T47D (cell line): Measurements from ENCODE around the gene ADORA1.
A peak's percentile ranks its signal among the peaks of the same experiment; 100 is the strongest.

Source experiments
- DNase-seq, 2 experiments: peaks; one replicate each; pipeline versions ENCODE4 v3.0.0 to v3.0.0-alpha.2; 2011 to 2012; ENCODE audit warnings: low read depth in 1 of 2, low spot score in 1 of 2
- JUND ChIP-seq: IDR thresholded peaks from 2 replicates; pipeline ENCODE4 v1.6.1; 2012; ENCODE audit warnings: low read depth
- in situ Hi-C: cut with HindIII; loops from 2 replicates; pipeline ENCODE4 v1.10.0; 2016; ENCODE audit warnings: low sequenced_read_pairs, low pct_unique_long_range_greater_than_20kb

ADORA1 gene

GRCh38 chr1:203172184-203173010 is 44.9 kb downstream of the ADORA1 start:
- in situ Hi-C loops = no loop called here
- no peak for TF ChIP-seq JUND
- peak; percentile 84 to 93 for DNase-seq

GRCh38 chr1:203173011-203173555 is 45.6 kb downstream of the ADORA1 start:
- no peak for TF ChIP-seq JUND
- in situ Hi-C loops = no loop called here
- no peak for DNase-seq

- in situ Hi-C loops = no loop called here
- DNase-seq = no peak
- no peak for TF ChIP-seq JUND
Measured at GRCh38 chr1:203173566-203173965, 46.0 kb downstream of the ADORA1 start.

DNA sequence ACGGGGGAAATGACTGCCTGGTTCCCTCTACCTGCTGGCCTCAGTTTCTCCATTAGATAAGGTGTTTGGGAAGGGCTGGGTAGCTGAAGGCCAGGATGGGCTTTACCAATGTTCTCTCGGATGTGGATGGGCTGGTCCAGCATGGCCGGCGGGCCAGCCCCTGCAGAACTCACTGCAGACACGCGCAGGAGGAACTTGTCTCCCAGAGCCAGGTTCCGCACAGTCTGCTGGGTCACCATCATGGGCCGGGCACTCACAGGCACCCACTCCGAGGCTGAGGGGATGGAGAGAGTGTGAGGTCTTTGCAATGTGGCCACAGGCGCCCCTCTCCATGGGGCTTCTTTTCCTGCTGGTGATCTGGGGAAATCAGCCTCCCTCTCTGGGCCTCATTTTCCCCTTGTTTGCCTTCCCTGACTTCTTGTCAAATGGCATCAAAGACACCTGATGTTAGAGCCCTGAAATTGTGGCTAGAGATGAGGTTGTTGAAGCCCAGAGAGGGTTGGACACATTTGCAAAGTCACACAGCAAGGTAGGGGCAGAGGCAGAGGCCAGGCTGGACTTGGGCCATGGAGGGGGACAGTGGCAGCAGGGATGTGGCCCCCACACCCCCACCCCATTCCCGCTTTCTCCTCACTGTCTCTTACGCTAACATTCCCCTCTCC is 46.9 kb downstream of the ADORA1 start:
- TF ChIP-seq JUND = no peak
- DNase-seq = no peak
- in situ Hi-C loops = no loop called here

DNA sequence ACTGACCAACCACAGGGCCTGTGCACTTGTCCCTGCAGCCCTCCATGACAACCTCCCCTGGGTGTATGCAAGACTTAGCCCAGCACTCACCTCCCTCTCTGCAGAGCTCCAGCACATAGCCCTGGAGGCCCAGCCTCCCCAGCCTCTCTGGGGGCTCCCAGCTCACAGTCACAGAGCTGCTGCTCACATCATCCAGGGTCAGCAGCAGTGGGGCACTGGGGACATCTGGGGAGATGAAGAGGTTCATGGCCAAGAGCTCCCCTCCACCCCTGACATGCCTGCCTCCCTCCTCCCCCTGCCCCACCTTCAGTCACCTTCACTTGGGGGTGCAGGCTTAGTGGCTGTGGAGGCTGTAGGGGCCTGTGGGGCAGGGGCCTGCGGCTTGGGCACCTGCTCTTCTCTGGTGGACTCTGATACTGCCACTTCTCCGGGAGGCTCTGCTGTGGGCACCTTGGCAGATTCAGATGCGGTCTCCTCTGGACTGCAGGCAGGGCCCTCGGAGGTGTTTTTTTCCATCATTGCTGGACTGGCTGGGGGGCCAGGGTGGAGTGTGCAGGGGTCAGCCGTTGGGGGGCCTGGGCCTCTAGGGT is 47.8 kb downstream of the ADORA1 start, which contains the start of gene MYBPH:
Gene MYBPH, minus strand, starts transcription at position 590 of the 590 bp plus-strand sequence. Its CDS starts 71 bp downstream, at position 519.
- TF ChIP-seq JUND = no peak
- no peak for DNase-seq
- in situ Hi-C loops = no loop called here

GRCh38 chr1:203175827-203176241 is 48.3 kb downstream of the ADORA1 start:
- no peak for DNase-seq
- in situ Hi-C loops = no loop called here
- no peak for TF ChIP-seq JUND

DNA sequence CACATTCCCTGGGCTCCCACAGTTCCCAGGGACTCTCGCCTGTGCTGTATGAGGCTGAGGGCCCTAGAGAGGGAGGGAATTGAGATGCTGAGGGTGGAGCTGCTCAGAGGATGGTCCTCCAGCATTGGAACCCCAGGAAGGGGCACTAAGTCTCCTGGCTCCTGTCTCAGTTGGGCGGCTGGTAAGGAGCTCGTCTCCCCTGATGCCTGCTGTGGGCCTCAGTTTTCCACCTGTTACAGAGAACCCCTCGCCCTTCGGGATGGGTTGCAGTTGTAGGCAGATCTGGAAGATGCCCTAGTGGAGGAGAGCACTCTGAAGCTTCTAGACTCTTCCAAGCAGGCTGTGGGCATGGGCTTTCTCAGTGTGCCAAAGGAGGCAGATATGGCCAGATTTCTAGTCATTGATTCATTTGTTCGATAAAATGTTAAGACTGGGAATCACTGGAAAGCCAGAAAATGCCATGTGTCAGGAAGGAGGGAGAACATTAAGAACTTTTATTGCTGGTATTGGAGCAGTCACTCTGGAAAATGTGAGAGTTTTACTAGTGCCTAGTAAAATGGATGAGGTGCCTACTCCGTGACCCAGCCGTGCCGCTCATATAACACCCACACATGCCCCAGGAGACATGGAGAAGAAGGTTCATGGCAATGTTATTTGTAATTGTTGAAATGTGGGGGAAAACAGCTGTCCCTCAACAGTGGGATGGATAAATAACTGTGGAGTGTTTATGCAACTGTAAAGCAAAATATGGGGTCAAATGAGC is 48.9 kb downstream of the ADORA1 start:
- no peak for DNase-seq
- no peak for TF ChIP-seq JUND
- in situ Hi-C loops = no loop called here

- in situ Hi-C loops = no loop called here
- no peak for TF ChIP-seq JUND
- no peak for DNase-seq
Measured at GRCh38 chr1:203177036-203177405, 49.5 kb downstream of the ADORA1 start.

- no peak for DNase-seq
- in situ Hi-C loops = no loop called here
- no peak for TF ChIP-seq JUND
Measured at GRCh38 chr1:203177470-203178039, 50.0 kb downstream of the ADORA1 start.

DNA sequence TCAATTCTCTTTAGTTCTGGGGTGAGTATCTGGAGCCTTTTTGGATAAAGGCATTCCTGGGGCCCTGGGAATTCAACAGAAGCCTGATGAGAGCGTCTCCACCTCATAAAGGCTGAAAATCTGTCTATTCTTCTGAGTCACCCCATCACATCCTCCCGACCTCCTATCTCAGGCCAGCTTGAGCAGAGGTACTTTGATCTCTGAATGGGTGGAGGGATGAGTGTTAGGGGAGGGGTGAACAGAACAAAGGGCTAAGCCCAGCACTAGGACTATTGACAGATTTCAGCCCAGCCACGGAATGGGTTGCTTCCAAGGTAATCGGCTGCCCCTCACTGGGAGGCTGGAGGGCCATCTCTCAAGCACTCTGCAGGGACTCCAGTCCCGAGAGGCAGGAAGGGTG is 50.6 kb downstream of the ADORA1 start:
- in situ Hi-C loops = no loop called here
- no peak for TF ChIP-seq JUND
- no peak for DNase-seq

DNA sequence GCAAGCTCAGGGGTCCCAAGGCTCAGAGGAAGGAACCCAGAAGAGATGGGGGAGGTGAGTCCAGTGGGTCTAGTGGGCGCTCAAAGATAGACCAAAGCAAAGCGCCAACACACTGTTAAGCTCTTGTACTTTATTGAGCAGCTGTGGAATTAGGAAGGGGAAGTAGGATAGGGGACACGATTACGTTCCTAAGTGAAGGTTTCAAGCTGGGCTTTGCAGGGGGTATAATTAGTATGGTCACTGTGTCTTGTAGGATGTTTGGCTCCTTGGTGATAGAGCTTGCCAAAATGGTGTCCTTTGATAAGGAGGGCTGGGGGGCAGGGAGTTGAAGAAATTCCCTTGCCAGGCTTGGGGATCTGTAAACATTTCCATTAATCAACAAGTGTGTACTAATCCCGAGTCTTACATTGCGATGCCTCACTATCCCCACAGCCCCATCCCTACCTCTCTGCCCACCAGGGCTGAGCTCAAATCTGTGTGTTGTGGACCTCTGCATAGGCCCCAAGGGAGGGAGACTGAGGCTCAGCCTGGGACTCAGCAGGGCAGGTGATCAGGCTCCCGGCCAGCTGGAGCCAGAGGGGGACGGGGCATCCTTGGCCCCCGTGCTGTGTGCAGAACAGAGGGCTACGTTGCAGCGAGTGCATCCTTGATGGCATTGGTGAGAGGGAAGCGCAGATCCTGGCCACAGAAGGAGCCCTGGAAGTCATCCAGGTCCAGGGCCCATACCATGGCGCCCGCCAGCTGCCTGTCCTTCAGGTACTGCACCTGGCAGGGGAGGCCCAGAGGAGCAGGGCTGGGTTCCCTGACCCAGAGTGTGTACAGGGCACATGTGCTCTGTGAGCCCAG is 51.5 kb downstream of the ADORA1 start:
- no peak for DNase-seq
- no peak for TF ChIP-seq JUND
- in situ Hi-C loops = no loop called here
